ENCODE measurements around the gene TMEM242. TPM values are rescaled to one million over a fixed set of nuclear protein-coding genes. Genes with fewer than 3 reads are reported as not detected.

The TMEM242 gene
- polyA plus RNA-seq, 1 donor: 10.2 TPM

DNA sequence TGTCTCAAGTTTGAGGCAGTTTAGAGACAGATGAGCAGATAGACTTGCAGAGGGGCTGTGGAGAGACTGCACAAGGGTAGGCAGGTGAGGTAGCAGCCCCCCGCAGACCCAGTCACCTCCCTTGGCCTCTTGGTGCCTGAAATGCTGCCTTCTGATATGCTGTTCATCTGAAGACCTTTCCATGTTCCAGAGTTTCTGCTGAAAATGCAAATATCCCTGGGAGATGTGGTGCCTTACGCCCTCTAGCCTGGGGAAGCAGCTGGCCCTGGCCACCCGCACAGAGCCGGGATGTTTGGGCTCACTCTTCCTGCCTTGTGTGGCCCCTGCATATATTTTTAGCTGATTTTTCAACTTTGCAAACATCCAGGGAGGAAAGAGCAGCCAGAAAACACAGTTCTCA is 51.4 kb downstream of the TMEM242 start:
- no peak for DNase-seq (ENCODE audit: low read depth)

DNA sequence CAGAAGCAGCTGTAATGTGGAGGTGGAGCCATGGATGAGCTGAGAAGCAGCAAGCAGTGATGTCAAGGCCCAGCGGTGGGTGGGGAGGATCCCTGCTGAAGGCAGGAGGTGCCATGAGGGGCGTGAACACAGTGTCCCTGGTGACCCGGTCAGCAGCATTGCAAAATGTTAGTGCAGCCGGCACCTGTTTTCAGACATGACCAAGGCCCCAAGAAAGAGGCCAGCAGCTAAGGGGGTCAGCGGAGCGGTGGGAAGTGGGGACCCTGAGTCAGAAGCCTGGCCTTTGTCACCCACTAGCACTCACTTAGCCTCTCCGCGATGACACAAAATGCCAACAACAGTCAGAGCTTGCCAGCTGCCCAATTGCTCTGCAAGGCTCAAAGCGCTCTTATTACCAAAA is 51.9 kb downstream of the TMEM242 start:
- DNase-seq (ENCODE audit: low read depth): no peak

DNA sequence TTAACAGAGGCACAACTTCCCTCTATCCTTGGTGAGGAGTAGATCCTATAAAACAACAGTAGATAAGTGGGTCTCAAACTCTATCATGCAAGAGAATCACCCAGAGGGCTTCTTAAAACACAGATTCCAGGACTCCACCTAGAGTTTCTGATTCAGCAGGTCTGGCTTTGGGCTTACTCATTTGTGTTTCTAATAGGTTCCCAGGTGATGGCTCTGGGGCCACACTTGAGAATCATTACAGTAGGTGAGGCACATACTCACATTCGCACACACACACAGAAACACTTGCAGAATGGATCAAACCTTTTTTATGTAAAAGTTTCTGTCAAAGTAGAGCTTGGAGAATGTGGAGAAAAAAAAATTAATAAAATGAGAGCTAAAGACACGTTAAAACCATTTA is 52.4 kb downstream of the TMEM242 start:
- no peak for DNase-seq (ENCODE audit: low read depth)

DNA sequence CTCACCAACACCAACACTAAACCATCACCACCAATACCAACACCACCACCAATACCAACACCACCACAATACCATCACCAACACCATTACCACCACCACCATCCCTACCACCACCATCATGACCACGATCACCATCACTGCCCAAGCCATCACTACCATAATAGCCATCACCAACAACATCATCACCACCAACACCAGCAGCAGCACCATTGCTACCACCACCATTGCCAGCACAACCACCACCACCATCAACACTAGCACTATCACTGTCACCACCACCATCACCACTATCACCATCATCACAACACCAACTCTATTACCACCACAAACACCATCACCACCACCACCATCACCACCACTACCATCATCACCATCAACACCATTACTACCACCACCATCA is 53.0 kb downstream of the TMEM242 start:
- DNase-seq (ENCODE audit: low read depth): no peak

DNA sequence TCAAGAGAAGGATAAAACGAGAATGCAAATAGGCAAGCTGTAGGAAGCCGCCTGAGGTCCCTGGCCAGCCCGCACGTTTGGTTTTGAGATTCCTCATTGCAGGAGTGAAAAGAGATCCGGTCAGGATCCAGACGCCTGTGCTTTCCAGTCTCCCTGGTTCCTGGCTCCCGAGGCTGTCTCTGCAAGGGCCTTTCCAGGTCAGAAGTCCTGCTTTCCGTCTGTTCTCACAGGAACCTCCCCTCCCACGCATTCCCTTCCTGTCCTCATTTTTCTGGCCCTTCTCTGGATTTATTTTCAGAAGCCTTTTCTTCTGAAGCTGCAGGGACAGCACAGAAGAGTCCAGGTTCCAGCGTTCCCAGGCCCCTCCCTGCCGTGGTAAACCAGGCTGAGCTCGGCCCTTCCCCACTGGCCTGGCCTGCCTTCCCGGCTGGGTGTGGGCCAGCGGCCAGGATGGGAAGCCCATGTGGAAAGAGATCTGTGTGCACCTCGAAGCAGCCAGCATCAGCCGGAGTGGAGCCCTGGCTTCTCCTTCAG is 54.0 kb downstream of the TMEM242 start:
- DNase-seq (ENCODE audit: low read depth): peak; percentile 39

DNA sequence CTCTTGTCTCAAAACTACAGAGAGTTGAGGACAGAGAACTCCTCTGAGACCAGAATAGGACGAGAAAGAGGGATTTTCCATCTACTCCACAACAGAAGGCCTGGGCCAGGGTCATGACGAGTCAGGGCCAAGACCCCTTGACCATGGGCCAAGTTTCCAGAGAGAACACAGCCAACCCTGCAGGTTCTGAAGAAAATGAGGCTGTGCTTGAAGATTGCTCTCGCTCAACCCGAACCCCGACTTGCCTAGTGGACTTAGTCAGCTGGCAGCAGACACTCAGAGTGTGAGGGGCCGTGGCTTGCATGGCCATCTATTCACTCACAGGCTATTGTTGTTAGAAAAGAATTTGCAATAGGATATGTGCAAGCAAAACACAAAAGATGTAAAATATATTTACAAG is 54.5 kb downstream of the TMEM242 start:
- DNase-seq (ENCODE audit: low read depth): no peak

DNA sequence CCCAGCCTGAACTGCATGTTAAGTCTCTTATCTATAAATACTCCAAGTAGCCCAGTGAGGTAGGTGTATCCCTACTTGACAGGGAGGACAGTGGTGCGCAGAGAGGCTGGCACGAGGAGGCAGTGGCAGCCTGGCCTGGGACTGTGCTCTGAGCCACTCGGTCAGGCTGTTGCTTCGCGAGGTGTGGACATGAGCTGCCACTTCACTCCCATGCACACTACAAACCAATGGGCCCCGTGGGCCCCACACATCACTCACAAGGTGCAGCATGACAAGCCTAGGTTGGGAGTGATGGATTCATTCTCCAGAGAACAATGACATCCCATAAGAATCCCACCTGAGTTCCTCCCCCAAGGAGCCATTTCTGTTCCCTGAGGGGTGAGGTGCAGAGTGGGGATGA is 54.9 kb downstream of the TMEM242 start:
- DNase-seq (ENCODE audit: low read depth): no peak

DNA sequence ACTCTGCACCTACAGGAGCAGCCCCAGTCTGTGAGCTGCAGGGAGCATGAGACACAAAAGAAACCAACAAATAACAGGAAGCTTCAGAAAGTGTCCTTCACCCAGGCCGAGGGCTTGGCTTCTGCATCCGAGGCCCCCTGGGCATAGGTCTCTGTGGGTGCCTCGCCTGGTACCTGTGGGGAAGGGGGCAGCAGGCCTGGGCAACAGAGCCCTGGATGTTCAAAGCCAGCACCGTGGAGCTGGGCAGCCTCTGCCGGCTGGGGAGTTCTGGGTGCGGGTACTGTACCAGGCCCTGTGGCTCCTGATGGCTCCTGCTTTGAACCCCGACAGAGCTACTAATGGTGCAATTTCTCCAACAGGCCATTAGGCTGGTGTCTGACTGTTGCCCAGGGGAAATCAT is 55.7 kb downstream of the TMEM242 start:
- no peak for DNase-seq (ENCODE audit: low read depth)

DNA sequence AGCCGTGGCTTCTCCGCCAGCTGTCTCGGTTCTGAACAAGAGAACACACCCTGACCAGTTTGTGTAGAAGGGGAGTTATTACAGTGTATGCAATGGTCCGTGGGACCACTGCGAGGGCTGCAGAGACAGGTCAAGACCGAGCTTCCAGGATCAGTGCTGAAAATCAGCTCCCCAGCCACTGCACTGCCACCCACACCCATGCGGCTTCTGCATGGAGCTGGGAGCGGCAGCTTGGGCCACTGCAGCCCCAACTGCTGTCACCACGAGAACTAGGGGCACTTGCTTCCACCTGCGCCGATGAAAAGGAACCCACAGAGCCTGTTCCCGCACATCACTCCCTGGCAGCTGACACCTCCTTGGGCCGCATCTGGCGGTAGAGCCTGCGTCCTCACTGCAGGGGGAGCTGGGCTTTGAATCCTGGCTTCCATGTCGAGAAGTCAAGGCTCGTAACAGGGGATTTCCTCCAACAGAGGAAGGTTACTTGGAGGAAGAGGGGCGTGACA is 56.2 kb downstream of the TMEM242 start:
- no peak for DNase-seq (ENCODE audit: low read depth)

DNA sequence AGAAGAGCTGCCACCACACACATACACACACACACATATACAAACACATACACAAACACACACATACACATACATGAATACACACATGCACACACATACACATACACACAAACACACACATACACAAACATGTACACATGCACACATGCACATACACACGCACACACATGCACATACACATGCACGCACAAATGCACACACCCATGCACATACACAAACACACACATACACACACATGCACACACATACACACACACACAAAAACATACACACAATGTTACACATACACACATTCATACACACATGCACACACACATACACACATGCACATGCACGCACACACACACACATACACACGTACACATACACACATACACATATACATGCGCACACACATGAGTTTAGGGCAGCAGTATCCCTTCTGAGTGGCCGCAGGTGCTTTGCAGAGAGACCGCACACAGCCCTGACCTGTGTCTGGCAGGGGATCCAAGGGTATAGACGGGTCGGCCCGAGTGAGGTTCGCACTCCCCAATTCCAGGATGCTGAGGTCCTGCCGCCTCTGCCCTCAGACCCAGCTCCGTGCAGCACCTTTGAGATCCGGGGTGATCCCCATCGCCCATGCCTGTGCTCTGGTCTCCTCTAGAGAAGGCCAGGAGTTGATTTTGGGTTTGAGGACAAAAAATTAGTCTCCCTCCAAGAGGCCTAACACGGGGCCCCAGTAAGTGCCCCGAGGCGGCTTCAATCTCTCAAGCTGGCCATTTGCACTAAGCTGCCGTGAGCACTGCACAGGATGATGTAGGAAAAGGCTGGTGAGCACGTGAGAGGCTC is 56.8 kb downstream of the TMEM242 start:
- no peak for DNase-seq (ENCODE audit: low read depth)

DNA sequence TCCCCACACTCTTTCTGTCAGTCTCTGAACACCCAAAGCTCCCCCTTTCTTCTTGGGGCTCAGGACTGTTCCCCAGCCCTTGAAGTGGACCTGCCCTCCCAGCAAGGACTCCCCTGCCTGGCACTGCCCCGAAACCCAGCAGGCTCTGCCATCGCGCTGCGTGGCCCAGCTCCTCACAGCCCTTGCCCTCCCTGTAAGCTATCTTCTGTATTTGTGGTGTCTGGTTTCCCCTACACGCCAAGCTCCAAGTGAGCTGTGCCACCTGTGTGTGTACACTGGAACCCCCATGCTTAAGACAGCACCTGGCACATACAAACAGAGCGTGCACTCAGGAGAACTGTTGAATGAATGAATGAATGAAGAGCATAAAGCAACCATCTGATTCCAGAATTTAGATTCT is 57.7 kb downstream of the TMEM242 start:
- no peak for DNase-seq (ENCODE audit: low read depth)

DNA sequence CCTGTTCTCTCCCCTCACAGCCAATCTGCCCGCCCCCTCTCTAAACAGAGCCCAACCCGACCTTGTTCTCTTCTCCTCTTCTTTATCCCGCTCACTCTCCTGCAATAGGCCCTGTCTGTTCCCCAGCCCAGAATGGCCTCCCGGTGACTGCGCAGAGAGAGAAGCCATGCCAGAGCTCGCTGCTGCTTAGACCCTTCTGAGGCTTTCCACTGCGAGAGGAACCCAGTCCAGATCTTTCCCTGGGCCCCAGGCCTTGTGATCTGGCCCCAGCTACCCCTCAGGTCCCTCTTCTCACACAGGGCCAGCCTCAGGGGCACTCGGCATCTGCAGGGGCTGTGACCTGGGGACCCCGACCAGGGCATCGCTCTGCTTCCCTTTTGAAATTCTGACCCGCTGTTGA is 58.1 kb downstream of the TMEM242 start:
- DNase-seq (ENCODE audit: low read depth): no peak

DNA sequence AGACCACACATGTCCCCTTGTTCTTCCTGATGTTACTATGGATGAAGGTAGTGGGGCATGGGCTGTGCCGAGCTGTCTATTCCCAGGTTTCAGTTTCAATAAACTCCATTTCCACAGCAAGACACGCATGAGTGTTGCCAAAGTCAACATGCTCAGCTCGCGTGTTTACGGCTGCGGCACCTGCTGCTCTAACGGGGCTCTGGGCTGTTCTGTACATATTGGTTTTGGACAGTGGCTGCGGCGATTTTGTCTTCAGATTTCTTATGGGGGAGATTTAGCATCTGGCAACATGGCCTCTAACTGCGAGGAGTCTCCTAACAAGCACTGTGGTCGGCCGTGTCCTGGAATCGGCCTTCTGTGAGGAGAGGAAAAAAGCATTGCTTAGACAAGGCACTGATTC is 58.6 kb downstream of the TMEM242 start:
- DNase-seq (ENCODE audit: low read depth): no peak

DNA sequence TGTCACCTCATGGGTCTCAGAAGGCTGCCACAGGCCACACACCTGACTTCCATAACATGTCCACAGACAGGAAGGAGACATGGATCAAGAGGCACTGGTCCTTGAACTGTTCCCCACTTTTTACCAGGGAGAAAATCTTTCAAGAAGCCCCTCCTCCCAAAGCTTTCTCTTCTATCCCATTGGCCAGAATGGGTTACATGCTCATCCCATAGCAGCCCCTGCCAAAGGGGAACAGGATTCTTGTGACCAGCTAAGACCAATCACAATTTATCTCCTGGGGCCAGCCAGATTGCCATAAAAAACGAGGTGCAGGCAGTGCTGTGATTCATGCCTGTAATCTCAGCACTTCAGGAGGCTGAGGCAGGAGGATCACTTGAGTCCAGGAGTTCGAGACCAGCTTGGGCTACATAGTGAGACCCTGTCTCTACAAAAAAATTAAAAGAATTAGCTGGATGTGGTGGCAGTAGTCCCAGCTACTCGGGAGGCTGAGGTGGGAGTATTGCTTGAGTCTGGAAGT is 59.4 kb downstream of the TMEM242 start:
- DNase-seq (ENCODE audit: low read depth): no peak

DNA sequence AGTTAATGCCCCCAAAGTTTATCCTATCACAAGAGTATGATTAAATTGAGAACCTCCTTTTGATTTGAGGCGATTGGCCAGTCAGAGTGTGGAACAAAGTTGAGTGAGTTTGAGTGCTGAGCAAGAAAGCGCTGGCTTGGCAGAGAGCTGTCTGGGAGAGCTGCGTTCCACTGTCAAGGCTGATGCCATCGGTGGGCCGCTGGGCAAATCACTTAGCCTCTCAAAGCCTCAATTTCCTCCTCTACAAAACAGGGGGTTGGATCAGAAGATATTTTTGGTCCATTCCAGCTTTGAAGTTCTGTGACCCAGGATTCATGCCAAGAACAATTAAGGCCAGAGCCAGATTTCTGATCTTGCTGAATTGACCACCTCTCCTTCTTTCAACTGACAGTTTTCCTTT is 60.2 kb downstream of the TMEM242 start:
- DNase-seq (ENCODE audit: low read depth): no peak

DNA sequence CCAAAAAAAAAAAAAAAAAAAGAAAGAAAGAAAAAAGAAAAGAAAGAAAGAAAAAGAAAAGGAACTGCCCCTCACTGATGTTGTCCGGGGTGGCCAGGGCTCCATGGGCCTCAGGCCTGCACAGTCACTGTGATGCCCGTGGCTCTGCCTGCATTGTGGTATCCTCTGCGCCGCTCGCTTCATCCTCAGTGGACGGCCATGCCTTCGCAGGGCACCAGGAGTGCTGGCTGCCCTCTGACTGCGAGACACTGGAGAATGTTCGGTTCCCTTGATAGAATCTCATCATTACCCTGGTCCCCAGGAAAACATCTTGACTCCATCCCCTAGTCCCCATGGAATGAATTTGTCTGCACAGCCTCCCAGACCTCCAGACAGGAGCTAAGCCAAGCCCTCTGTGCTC is 61.7 kb downstream of the TMEM242 start:
- DNase-seq (ENCODE audit: low read depth): no peak

DNA sequence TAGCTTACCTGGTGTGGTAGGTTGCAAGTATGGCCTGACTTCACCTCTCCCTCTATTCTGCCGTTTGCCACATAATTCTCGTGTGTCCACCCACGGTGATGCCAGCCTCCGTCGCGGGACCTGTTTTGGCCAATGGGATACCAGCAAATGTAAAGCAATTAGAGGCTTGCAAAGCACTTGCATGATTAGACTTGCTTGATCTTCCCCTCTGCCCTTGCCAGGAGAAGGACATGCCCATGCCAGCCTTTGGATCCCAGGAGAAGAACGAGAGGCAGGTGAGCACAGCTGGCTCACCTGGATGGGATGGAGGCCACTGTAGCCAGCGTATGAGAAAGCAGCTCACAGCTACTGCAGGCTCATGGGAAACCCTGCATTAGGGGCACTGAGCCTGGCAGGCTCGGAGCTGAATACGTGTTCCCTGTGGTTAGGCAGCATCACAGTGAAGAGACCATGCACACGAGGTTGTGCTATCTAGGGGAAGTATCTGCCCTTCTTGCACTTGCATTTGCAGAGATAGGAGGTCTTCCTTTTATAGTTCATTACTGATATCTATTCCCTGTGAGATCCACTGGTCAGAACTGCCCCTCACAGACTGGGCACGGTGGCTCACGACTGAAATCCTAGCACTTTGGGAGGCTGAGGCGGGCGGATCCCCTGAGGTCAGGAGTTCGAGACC is 62.4 kb downstream of the TMEM242 start:
- no peak for DNase-seq (ENCODE audit: low read depth)

DNA sequence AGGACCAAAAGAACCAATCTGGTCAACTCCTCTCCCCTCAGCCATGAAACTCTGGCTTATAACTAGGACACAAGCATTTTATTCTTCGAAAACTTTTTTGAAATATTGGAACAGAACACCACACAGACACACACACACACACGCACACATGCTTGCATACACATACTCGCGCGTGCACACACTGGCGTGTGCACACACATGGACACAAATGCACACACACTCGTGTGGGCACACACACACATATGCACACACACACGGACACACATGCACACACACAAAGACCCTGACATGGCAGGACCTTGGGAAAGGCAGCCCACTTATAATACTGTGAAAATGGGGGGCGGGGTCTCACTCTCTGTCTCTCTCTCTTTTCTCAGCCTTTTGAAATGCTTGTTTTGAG is 63.9 kb downstream of the TMEM242 start:
- no peak for DNase-seq (ENCODE audit: low read depth)

DNA sequence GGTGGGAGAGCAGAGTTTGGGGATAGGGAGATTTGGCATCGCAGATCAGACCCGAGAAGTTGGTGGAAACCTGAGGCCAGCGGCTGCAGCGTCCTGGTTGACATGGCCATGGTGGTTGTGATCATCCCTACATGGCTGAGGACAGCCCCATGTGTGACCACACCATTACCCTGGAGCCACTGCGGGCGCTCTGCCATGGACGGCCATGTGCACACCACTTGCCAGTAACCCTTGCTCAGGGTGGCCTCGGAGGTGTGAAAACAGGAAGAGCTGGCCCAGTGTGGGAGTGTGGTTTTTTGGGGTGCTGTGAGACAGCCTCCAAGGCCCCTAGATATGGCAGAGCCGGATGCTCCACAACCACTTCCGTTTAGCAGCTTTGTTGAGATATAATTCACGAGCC is 64.4 kb downstream of the TMEM242 start:
- DNase-seq (ENCODE audit: low read depth): no peak

DNA sequence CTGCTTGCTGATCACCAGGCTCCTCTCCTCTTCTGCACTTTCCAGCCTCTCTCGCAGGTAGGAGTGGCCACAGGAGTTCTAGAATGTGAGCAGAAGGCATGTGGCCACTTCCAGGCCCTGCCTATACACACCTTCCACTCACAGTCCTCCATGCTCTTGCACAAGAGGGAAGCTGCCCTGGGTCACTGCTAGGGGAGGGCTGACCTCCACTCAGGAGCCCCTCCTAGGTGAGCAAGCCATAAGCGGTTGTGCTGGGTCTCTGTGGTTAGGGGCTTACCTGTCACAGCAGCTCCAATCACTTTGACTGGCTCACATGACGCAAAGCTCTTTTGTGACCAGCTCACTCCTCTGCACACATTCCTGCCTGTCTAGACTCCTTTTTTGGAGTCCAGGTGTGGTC is 68.2 kb downstream of the TMEM242 start:
- DNase-seq (ENCODE audit: low read depth): no peak

DNA sequence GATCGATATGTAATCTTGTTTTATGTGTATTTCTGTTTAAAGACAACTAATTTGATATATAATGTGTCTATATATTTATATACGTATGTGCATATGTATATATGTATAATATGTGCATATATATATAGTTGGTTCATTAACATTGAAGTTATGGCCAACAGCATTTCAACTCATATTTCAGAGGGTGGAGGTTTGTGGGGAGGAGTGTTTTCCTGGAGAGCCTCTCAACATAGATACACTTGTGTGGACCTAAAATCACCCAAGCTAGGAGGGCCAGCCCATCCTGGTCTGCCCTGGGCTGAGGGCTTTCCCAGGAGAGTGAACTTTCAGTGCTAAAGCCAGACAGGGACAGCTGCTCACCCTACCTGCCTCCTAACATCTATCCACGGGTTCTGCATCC is 68.8 kb downstream of the TMEM242 start:
- DNase-seq (ENCODE audit: low read depth): no peak

DNA sequence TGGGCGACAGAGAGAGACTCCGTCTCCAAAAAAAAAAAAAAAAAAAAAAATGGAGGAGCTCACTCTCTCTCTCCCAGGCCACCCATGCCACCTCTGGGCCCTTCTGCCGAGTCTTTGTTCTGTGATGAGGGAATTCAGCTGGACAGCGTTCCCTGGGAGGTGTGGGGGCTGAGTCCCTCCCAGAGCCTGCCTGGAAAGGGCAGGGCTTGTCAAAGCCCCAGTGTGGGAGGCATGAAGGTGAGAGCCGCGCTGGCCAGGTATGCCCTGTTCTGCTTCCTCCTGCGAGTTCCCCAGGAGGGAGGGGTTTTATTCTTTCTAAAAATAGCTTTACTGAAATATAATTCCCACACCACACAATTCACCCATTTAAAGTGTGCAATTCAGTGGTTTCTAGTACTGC is 69.6 kb downstream of the TMEM242 start:
- DNase-seq (ENCODE audit: low read depth): no peak

DNA sequence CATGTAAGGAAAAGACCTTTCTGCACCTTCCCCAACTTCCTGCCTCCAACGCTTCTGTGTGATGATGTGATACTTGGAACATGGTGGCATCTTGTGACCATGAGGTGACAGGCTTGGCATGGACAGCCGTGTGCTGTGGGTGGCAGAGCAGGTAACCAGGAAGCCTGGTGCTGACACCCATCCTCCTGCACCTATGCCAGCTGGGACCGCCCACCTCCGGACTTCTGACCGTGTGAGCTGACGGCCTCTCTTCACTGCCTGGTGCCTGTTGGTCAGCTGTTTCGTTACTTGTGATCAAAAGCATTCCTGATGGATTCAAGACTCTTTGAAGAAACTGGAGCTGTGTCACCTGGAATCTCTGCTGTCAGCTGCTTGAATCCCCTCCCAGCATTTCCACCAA is 70.3 kb downstream of the TMEM242 start:
- no peak for DNase-seq (ENCODE audit: low read depth)

Measured in forelimb muscle (tissue), 1 donor.